ENCODE results near the gene AHCY.
"Not testable (repeated sequence)": the region's sequence is repeated elsewhere in the genome, so short reads cannot be mapped to it uniquely, and the experiment has no call there.

The AHCY gene

DNA sequence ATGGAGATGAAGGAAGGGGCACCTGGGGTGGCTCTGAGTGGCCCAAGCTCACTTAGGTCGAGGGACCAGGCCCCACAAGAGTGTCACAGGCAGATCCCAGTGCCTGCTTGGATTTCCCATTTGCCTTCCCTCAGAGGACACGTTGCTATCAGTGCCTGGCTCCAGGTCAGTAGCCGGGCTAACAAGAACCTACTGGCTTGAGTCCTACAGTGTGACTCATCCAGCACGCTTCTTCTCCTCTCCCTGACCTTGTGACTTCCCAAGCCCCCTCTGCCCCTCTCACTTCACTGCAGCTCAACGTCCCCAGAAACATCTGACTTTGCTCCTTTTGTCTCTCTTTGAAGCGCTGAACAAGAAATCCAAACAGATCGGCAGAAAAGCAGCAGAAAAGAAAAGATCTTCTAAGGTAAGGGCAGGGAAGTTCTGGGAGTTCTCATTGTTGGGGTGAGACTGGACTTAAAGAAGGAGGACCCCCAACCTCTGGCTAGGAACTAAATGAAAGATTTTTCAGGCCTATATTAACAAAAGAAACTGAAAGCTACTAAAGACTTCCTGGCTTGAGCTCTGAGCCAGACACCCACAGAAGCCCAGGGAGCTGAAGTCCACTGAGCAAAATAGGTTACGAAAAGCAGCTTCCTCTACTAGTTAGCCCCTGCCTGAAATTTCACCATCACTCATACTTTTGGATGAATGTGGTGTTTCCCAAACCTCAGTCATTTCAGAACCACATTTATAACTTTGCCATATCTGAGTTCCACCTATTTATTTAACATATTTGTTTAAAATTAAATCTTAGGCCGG is 40.5 kb downstream of the AHCY start:
- DNase-seq (ENCODE audit: low read depth in 3 of 3, low spot score in 1 of 3) = no peak

DNA sequence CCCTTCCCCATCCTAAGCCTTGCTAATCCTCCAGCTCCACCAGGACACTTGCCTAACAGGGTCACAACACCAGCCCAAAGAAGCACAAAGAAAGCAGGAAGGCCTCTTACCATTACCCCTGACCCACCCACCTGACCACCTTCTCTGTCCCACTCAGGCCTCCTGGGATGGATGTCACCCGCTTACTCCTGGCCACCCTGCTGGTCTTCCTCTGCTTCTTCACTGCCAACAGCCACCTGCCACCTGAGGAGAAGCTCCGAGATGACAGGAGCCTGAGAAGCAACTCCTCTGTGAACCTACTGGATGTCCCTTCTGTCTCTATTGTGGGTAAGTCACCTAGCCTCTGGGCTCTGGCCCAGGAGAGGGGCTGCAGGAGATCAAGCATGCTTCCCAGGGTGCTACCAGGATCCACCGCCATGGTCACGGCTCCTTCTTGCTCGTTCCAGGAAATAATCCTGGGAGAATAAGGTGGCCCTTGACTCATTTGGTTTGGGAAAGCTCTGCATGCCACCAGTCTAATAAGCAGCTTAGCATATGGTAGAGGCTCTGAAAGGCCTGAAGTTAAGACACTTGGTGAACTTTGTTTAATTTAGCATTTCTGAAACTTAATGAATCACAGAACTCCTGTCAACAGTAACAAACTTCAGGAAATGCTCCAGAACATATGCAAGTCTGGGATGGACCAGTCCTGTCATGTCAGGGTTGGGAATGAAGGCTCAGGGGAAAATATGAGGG is 42.8 kb downstream of the AHCY start:
- no peak for DNase-seq (ENCODE audit: low read depth in 3 of 3, low spot score in 1 of 3)

DNA sequence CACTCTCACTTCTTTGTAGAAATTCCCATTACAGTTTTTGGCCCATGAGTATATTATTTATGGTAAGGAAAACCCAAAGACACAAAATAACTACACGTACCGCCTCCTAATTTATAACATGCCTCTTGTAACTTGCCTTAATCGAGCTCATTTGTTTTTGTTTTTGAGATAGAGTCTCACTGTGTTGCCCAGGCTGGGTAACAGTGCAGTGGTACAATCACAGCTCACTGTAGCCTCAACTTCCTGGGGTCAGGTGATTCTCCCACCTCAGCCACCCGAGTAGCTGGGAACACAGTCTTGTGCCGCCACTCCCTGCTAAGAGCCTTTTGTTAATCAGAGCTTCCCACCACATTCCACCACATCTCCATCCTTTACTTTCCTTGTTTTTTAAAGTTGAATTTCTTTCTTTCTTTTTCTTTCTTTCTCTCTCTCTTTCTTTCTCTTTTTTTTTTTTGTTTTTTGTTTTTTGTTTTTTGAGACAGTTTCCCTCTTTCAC is 46.5 kb downstream of the AHCY start:
- no peak for DNase-seq (ENCODE audit: low read depth in 3 of 3, low spot score in 1 of 3)

DNA sequence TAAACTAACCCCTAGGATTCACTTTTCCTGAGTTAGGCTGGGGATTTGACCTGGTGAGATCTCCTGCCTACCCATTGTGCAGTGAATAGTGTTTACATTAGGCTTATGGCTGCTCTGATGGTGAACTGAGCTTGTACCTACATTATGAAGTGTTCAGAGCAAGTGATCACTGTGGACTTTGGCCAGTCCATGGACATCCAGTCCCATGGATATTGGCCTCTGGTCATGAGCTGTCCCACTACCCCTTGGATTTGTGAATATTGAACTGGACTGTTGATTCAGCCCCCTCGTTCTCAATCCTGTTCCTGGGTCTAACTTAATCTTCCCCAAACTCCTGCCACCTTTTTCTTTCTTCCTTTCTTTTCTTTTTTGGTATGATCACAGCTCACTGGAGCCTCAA is 48.2 kb downstream of the AHCY start:
- DNase-seq (ENCODE audit: low read depth in 3 of 3, low spot score in 1 of 3) = no peak

DNA sequence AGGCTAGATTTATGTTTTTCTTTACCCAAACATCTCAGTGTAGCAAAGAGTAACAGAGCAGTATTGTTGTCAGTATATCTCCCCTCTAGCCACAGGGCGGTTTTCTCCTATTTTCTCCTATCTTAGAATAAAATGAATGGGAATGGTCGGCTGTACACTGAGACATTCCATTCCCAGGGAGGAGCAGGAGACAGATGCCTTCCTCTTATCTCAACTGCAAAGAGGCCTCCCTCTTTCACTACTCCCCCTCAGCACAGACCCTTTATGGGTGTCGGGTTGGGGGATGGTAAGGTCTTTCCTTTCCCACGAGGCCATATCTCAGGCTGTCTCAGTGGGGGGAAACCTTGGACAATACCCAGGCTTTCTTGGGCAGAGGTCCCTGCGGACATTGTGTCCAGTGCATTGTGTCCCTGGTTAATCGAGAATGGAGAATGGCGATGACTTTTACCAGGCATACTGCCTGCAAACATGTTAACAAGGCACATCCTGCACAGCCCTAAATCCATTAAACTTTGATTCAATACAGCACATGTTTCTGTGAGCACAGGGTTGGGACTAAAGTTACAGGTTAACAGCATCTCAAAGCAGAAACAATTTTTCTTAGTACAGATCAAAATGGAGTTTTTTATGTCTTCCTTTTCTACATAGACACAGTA is 50.6 kb downstream of the AHCY start:
- DNase-seq (ENCODE audit: low read depth in 3 of 3, low spot score in 1 of 3) = not testable (repeated sequence)

DNA sequence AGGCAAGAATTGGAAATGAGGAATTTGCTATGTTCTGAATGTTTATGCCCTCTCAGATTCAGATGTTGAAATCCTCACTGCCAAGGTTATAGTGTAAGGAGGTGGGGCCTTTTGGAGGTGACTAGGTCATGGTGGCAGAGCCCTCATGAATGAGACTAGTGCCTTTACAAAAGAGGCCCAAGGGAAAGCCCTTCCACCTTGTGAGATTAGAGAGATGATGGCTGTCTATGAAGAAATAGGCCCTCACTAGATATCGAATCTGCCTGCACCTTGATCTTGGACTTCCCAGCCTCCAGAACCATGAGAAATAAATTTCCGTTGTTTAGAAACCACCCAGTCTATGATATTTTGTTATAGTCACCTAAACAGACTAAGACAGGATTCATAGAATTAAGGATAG is 51.5 kb downstream of the AHCY start:
- no peak for DNase-seq (ENCODE audit: low read depth in 3 of 3, low spot score in 1 of 3)

DNA sequence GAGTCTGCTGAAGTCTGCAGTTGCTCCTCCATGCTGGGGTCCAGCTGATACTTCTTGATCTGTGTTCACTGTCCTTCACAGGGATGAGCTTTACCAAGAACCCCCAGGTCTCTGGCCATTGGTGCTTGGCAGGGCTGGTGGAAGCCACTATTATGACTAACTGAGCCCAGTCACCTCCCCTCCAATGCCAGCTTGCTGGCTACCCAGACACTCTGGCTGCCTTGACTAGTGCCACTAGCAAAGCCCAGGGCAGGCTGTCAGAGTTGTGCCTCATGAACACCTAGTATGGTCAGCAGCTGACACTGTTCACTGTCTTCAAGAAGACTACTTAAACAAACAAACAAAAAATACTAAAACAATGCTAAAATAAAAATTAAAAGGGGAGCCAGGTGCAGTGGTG is 53.1 kb downstream of the AHCY start:
- no peak for DNase-seq (ENCODE audit: low read depth in 3 of 3, low spot score in 1 of 3)

DNA sequence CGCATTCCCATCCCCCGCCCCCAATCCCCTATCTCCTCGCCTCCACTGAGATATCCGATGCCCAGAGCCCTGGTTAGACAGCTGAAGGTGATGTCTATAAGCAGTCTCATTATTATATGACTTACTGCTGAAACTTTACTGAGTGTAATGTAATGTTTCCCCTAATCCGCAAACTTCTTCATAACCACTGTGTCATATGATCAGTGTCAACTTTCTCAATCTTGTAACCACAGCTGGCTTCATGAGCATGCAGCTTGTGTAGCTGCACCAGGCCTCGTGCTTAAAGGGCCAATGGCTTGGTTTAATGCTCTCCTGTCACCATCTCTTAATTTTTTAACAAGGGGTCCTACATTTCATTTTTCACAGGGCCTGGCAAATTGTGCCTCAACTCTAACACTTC is 53.9 kb downstream of the AHCY start:
- no peak for DNase-seq (ENCODE audit: low read depth in 3 of 3, low spot score in 1 of 3)

DNA sequence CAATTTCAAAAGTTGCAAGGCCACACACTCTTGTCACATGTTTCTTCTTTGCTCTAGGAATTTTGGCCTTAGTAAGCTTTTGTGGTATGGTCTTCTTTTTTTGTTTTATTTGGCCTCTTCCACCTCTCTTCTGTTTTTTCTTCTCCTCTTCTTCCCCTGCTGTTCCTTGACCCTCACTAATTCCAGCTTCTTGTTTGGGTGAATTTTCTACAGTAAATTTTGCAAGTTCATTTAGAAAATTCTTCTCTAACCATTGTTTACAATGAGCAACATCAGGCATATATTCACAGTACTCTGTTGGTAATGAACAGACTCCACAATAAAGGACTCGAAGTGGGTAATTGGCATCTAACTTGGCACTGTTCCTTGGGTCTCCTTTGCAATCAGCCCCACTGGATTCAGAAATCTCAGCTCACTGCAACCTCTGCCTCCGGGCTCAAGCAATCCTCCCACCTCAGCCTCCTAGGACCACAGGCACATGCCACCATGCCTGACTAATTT is 57.0 kb downstream of the AHCY start:
- DNase-seq (ENCODE audit: low read depth in 3 of 3, low spot score in 1 of 3) = no peak

DNA sequence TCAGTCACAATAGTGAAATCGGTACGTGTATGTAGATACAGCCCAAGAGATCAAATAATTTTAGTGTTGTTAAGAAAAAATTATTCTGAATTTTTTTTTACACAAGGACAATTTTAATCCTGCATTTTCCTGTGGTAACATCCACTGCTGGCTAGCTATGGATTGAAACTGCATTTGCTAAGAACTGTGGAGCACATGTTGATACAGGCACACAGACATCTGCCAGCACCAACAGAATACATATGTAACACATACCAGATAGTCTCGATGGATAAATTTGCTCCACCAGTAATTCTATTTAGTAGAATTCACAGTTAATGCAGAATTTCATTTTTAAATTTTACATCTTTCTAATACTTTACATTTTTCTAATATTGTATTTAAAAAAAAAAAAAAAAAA is 59.8 kb downstream of the AHCY start:
- no peak for DNase-seq (ENCODE audit: low read depth in 3 of 3, low spot score in 1 of 3)

DNA sequence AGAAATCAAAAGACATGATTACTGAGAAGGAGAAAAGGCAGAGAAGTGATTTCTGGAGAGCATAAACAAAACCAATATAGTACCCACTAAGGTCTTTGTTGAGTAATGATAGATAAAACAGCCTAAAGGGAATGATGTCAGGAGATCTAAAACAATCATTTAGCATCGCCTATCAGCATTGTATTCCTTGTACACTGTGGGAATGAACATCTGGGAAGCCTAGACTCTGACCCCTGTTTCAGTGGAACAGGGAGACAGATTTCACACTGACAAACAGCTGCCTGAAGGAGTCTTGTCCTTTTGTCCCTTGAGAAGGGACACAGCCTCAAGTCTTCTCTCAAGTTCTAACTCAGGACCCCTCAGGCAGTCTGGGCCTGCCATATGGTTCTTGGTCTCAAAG is 60.3 kb downstream of the AHCY start:
- no peak for DNase-seq (ENCODE audit: low read depth in 3 of 3, low spot score in 1 of 3)

DNA sequence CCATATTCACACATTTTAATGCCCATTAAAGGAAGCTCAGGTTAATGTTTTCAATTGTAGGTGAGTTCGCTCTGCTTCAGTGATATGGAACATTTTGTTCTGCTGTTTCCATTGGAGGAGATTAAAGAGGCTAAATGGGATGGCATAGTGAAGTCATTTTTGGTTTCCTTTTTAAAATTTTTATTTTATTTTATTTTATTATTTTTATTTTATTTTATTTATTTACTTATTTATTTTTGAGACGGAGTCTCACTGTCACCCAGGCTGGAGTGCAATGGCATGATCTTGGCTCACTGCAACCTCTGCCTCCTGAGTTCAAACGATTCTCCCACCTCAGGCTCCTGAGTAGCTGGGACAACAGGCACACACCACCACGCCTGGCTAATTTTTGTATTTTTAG is 61.1 kb downstream of the AHCY start:
- DNase-seq (ENCODE audit: low read depth in 3 of 3, low spot score in 1 of 3) = not testable (repeated sequence)

DNA sequence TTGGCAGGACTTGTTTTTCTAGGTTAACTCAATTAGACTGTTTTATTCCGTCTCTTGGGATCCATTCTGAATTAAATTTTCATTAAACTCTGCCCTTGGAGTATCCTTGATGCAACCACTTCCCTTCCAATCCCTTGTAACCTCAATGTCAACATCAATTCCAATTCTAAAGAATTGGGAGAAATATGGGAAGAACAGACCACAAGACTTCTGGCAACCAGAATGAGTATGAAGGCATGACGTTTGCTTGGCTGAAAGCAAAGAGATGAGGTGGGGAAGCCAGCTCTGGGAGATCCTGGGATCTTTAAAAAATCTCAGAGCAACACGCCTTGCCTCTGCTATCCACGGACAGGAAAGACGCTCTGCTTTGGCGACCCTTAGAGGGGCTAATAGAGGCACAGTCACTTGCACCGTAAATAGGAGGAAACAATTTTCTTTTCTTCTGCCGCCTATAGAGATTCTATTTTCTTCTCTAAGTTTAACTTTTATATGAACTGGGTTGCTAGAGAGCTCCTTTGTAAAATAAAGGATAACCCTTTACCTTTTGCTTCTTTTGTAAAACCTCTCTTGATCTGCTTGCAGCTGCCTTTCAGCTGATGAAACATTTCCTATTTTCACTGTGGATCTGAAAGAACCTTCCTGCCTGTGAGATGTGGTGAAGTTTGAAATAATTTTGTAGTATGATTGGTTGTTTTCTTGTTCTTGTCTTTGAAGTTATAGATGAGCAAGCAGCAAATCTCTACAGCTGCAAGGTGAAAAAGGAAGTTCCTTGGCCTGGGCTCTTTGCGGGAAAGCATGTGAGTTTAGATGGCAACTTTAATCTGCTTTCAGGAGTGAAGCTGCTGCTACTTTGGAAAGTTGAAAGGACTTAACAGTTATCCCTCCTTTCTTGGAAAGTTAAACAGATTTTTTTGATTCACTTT is 62.2 kb downstream of the AHCY start, which contains the start of gene ASIP:
Gene ASIP (plus strand): TSS at position 731 of the 923 bp plus-strand sequence. CDS start 18,952 bp downstream, outside the sequence.
- no peak for DNase-seq (ENCODE audit: low read depth in 3 of 3, low spot score in 1 of 3)

DNA sequence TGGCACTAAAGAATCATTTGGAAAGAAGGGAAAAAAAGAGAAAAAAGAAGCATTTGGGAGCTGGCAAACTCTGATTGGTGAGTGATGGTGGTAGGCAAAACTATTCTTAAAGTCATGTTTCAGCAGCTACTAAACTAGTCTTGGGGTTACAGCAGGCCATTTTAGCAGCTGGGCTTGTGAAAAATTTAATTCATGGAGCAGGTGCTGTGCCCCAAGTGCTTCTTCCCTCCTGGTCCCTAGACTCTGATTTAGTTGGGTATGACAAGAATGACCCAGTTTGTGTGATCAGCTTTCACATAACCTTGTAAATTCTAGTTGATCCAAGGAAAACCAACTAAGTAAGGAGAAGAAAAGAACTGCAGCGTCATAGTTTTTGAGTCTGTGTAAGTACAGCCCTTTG is 63.0 kb downstream of the AHCY start:
- no peak for DNase-seq (ENCODE audit: low read depth in 3 of 3, low spot score in 1 of 3)

DNA sequence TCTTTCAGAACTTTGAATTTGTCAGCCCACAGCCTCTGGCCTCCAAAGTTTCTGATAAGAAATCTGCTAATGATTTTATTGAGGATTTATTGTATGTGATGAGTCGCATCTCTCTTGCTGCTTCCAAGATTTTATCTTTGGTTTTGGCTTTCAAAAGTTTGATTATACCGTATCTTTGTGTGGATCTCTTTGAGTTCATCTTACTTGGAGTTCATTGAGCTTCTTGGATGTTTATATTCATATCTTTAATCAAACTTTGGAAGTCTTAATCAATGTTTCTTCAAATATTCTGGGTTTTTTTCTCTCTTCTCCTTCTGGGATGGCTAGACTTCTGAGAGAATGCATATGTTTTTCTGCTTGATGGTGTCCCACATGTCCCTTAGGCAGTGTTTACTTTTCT is 65.2 kb downstream of the AHCY start:
- DNase-seq (ENCODE audit: low read depth in 3 of 3, low spot score in 1 of 3) = no peak

DNA sequence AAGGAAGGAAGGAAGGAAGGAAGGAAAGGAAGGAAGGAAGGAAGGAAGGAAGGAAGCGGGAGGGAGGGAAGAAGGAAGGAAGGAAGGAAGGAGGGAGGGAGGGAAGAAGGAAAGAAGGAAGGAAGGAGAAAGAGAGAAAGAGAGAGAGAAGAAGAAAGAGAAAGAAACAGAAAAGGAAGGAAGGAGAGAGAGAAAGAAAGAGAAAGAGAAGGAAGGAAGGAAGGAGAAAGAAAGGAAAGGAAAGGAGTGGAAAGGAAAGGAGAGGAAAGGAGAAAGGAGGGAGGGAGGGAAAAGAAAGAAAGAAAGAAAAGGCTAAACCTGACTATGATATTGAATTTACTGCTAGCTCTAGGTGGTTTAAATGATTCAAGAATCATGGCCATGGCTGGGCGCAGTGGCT is 67.3 kb downstream of the AHCY start:
- no peak for DNase-seq (ENCODE audit: low read depth in 3 of 3, low spot score in 1 of 3)

DNA sequence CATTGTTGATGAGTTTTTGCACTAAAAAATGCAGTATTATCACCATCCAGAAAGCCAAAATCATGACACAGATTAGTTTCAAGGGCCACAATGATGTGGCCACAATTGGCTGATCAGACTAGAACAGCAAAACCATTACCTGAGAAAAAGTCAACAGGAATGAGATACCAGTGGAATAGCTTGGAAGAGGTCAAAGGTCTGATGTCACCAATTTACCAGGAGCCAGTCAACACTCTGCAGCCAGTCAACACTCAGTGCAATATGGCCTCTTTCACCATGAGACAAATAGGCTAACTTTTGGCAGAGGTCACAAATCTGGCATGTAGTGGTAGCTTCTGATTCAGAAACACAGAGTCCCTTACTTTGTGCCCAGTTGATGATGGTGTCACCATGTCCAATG is 69.5 kb downstream of the AHCY start:
- DNase-seq (ENCODE audit: low read depth in 3 of 3, low spot score in 1 of 3) = no peak

DNA sequence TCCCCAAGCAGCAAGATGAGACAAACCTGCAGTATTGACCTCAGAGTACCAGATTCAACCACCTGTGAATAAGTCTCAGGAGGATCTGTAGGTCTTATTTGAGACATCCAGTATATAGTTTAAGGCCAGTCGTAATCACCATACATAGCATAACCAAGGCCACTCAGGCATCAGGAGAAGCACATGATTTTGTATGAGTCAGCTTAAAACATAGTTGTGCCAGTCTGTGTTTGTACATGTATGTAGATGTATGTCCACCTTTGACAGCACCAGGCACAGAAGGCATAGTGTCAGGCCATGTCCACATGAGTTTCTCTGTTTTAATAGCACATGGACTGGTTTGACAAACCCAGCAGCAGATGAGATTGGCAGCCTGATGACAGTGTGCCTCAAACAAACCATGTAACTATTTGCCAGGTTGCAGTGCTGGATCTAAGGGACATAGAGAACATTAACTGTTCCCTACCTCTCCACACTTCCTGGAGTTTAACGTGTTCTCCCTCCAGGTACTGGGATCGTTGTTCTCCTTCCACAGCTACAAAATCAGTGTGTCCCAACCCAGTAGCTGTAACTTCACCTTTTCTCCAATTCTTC is 70.6 kb downstream of the AHCY start:
- no peak for DNase-seq (ENCODE audit: low read depth in 3 of 3, low spot score in 1 of 3)

DNA sequence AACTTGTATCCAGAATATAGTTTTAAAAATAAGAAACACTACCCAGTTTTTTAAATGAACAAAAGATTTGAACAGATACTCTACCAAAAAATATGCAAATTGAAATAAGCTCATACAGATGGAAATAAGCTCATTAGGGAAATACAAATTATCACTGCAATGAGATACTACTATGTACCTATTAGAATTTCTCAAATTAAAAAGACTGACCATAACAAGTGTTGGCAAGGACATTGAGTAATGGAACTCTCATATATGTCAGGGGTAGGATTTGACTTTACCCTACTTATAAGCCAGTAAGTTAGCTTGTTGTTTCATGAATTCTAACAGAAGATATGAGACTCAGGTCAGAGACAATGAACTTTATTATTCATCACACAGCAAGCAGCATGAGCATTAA is 71.5 kb downstream of the AHCY start:
- no peak for DNase-seq (ENCODE audit: low read depth in 3 of 3, low spot score in 1 of 3)
